Ammon's horn (tissue), 1 donor: ENCODE data around the gene NBAS.

ENCODE experiments used
- DNase-seq: peaks from one replicate; pipeline ENCODE4 v3.0.0-alpha.2; 2016; ENCODE audit warnings: low spot score

The NBAS gene

DNA sequence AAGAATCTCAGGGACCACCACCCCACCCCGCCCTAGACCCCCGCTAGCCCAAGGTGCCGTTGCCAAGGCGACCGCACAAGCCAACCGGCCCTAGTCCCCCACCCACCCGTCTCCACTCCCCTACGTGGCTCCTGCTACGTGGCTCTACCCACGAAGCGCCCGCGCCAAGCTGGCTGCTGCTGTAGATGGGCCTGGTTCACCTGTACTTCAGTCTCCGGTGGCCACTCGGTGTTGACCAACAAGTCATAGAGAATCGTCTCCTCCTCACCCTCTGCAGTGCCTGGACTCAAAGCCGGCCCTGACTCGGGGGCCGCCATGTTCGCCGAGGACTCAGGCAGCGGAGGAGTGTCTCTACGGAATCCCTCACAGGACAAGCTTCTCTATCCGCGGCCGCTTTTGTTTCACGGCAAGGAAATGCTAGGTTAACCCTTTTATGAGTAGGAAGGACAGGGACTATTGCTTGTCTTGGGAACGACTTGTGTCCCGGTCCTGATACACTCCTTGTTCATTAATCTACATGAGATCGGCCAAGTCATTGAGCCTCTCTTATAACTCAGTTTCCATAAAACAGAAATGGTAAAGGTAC lies at the start of gene NBAS:
NBAS (minus strand) TSS at position 347 of the 586 bp plus-strand sequence; CDS start at position 317, 30 bp downstream.
- DNase-seq = peak; percentile 89

DNA sequence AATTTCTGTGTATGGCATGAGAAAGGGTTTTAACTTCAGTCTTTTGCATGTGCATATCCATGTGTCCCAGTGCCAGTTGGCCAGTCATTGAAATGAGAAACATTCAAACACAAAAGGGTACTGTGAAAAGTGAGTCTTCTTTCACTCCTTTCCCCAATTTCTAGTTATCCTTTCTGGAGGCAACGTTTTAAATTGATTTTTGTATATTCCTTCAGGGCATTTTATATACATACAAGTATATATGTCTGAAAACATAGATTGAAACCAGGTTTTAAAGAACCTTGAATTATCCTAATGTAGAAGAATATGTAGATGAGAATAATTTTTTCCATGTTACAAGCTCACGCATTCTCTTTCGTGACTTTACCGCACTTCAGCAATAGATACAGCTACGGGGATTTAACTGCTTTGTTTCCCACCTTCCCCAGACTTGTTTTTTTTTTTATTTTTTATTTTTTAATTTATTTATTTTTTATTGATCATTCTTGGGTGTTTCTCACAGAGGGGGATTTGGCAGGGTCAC lies 49.4 kb upstream of the NBAS start:
- no peak for DNase-seq

DNA sequence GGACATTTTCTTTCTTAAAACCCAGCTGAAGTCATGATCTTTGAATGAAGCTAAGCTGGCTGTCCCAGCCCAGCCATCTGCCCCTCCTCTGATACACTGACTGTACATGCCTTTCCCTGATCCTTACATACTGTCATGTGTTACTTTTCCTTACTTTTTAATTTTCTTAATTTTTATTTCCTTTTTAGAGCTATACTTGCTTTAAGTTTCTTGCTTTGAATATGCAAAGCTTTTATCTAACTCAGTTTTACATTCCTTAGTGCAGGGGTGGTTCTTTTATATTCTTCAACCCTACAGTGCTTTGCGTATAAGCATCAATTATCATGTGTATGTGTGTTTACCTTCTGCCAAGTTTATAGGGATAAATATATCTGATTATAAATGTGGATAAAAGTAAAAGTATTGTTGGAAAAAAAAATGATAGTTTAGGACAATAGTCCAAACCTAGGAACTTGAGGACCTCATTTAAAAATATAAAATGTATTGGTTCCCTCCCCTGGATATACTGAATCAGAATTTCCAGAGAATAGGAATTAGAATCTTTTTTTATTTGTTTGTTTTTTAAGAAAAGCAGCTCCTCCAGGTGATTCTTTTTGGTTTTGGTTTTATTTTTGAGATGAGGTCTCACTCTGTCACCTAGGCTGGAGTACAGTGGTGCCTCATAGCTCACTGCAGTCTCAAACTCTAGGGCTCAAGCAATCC lies 48.4 kb upstream of the NBAS start:
- DNase-seq = no peak

DNA sequence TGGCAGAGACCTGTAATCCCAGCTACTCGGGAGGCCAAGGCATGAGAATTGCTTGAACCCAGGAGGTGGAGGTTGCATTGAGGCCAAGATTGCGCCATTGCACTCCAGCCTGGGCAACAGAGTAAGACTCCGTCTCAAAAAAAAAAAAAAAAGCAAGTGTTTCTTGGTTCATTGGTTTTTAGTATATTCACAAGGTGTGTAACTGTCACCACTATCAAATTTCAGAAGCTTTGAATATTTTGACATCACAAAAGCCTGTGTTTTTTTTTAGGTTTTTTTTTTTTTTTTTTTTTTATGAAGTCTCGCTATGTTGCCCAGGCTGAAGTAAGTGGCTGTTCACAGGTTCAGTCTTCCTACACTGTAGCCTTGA lies 47.2 kb upstream of the NBAS start:
- no peak for DNase-seq

DNA sequence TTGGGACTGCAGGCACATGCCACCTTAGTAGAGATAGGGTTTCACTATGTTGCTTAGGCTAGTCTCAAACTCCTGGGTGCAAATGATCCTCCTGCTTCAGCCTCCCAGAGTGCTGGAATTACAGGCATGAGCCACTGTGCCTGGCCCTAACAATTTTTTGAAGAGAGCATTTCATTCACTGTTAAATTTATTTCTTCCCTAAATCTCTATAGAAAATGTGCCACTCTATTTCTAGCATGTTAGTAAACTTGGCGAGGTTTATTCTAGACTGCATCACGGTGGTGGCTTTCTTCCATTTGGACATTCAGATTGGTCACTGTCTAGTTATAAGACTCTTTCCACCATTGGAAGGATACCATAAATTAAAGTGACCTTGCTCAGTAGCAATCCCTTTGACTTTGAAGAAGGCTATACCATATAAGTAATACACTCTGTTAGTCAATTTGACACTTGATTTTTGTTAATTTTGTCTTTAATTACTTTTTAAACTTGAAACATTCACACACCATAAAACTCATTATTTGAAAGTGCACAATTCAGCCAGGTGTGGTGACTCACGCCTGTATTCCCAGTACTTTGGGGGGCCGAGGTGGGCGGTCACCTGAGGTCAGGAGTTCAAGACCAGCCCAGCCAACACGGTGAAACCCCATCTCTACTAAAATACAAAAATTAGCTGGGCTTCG lies 46.7 kb upstream of the NBAS start:
- no peak for DNase-seq

DNA sequence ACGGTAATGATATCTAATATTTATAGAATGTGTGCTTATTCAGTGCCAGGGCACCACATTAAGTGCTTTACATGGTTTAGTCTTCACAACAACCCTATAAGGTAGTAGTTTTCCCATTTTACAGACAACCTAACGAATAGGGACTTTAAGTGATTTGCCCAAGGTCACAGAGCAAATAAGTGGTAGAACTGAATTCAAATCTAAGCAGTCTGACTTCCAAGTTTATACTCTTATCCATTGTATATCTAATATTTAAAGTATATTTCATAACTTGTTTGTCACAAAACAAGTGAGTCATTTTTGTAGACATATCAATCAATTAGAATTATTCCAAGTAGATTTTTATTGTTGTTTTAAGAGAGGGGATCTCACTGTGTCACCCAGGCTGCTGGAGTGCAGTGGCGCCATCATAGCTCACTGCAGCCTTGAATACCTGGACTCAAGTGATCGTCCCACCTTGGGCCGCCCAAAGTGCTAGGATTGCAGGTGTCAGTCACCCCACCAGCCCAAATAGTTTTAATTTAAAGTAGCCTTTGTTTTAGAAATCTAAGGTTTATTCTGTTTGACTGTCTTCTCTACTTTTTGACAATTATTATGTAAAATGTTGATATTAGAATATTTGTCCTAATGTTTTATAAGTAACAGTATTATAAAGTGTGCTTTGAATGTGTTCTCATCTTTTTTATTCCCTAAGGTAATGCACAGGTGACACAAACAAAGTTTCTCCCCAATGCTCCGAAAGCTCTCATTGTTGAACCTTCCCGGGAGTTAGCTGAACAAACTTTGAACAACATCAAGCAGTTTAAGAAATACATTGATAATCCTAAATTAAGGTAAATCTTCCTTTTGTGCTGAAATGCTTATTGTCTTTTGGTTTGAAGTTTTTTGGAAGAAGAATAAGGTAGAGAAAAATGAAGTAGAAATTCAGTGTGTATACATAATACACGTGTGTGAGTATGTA lies 45.6 kb upstream of the NBAS start:
- no peak for DNase-seq

DNA sequence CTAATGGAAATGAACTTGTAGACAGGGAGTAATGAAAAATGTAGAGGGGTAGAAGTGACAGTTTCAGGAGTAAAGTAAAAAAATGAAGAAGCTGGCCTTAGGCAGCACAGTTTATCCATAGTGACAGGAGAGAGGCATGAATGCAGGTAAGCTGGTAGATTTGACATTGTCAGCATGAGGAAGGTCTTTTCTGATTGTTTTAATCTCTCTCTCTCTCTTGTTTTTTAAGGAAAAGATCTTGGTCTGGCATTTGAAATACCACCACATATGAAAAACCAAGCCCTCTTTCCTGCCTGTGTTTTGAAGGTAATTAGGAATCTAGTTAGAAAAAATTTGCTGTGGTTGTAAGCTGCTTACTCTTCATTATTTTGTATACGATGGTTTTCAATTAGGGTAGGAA lies 44.6 kb upstream of the NBAS start:
- no peak for DNase-seq

DNA sequence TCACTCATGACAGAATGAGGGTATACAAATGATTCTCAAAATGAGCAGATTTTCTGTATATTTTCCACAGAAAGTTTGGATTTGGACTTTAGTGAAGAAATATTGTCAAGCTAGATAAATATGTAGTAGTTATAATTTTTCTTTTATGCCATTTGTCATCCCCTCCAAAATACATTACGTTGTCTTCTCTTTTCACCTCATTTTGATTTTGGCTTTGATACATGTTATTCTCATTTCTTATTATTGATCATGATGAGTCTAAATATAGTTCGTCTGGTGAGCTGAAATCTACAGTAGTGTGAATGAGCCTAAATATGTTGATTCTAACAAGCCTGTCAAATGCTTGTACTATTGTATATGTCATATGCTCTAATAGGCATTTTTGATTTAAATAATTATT lies 42.8 kb upstream of the NBAS start:
- DNase-seq = no peak

DNA sequence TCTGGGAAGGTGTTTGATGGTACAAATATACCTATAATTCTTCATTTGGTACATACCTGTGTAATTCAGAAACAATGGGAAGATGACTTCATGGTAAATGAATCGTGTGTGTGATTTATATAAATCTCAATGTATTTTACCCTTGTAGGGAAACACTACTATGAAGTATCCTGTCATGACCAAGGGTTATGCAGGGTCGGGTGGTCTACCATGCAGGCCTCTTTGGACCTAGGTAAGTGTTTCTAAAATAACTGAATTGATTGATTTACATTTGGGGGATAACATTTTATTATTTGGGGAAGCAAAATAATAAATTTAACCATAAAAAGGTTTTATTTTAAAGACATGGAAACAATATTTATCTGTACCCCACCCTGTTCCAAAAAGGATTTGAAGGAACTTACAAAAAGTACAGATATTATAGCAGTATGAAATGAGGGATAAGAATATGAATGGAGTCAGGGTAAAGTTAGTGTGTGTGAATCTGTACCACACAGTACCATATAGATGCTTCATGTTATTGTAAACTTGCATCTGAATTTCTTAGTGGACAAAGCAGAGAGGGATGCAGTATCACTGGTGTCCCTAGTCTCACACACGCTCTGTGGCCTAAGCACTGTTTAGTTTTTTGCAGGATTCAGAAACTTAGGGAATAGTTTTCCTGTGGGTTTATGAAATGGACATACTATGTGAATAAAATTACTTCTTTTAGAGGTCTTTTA lies 42.1 kb upstream of the NBAS start:
- DNase-seq = no peak

DNA sequence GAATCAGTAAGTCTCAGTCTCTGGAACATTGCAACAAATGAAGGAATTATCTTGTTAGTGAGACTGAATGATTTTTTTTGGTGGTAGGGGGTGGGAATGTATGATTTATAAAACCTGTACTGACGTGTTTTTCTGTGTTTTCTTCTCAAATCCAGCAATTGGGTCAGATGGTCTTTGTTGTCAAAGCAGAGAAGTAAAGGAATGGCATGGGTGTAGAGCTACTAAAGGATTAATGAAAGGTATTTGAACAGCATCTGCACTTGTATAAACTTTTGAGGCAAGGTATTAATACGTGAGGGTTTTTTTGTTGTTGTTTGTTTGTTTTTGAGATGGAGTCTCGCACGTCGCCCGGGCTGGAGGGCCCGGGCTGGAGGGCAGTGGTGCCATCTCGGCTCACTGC lies 41.3 kb upstream of the NBAS start:
- DNase-seq = no peak

DNA sequence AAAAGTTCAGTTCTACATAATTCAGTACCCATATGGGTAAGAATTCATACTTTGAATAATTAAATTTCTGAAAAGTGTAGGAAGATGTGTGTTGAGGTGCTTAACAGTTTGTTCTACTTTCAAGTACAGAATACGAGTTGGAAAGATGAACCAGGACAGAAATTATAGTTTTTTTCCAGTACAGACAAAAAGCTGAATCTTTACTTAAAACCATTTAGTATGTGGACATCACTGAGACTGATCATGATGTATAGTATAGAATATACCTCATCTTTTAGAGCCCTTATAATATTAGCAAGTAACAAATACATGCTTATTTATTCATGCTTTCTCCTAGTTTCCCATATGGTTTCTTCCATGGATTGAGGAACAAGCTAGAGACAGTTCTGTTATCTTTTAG lies 40.5 kb upstream of the NBAS start:
- DNase-seq = no peak

DNA sequence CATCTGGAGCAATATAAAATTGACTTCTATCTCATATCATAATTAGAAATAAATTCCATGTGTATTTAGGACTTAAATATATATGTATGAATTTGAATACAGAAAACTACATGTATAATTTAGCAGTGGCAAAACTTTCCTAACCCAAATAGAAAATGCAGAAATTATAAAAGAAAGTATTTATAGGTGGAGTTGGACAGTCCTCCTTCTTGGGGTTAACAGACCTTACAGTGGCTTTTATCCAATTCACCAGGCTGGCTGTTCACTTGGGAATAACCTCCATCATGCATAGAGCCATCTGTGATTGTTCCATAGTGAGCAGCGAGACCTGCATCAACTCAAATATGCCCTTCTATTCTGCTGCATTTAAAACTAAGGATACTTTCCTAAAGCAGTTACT lies 38.9 kb upstream of the NBAS start:
- DNase-seq = no peak

DNA sequence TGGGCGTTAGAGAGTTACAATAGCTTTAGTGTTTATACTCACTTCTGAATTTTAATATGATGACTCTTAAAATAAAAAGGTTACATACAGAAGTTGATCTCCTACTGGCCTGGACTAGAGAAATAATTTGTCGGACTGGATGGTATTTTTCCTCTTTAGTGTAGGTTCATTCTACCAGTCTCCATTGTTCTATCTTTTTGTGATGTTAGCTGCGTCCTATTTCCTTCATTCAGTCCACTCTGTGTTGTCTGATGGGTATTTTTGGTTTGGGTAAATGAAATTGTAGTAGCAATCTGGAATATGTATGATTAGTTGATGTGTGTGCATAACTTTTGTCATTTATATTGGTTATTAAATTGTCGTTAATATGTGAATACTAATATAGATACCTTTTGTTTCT lies 35.8 kb upstream of the NBAS start:
- no peak for DNase-seq

DNA sequence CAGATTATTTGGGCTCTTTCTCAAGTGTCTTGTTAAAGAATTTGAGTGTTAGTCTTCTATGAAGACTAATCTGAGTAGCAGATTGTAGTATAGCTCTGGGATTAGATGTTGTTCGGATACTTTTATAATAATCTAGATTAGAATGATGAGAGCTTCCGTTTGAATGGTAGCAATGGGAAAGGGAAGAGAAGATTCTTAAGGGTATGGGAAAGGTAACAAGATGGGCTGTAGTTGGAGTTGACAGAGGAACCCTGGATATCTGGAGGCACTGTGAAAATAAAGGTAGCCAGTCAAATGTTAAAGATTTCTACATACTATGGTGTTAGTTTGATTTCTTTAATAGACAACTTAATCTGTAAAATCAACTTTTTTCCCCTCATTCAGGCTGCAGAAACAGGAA lies 35.2 kb upstream of the NBAS start:
- DNase-seq = no peak

DNA sequence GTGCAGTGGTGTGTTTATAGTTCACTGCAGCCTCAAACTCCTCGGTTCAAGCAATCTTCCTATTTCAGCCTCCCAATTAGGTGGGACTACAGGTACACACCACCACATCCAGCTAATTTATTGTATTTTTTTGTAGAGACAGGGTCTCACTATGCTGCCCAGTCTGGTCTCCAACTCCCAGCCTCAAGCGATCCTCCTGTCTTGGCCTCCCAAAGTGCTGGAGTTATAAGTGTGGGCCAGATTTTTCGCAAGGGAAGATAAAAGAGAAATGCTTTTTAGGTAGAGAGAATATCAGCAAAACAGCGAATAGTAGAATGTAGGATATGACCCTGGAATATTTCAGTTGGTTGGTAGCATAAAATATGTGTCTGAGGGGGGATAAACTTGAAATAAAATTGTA lies 34.8 kb upstream of the NBAS start:
- DNase-seq = no peak

DNA sequence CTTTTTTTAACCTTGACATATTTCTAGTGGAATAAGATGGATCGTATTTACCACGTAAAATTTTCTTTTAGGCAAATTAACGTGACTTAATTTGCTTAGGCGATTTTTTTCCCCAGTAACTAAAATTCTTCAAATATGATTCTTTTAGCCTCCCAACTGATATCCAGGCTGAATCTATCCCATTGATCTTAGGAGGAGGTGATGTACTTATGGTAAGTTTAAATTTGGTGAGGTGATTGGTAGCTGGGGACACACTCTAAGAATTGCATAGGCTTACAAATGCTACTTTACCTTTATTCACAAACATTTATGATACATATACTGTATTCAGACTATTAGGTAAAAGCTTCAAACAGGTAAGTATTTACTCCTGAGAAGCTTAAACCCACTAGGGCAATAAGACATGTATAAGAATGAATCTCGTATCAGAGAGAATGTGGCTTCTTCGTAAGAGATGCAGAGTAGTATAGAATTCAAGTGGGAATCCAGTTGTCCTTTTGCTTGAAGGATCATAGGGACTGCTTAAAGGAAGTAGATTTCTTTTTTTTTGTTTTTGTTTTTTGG lies 34.3 kb upstream of the NBAS start:
- DNase-seq = no peak

DNA sequence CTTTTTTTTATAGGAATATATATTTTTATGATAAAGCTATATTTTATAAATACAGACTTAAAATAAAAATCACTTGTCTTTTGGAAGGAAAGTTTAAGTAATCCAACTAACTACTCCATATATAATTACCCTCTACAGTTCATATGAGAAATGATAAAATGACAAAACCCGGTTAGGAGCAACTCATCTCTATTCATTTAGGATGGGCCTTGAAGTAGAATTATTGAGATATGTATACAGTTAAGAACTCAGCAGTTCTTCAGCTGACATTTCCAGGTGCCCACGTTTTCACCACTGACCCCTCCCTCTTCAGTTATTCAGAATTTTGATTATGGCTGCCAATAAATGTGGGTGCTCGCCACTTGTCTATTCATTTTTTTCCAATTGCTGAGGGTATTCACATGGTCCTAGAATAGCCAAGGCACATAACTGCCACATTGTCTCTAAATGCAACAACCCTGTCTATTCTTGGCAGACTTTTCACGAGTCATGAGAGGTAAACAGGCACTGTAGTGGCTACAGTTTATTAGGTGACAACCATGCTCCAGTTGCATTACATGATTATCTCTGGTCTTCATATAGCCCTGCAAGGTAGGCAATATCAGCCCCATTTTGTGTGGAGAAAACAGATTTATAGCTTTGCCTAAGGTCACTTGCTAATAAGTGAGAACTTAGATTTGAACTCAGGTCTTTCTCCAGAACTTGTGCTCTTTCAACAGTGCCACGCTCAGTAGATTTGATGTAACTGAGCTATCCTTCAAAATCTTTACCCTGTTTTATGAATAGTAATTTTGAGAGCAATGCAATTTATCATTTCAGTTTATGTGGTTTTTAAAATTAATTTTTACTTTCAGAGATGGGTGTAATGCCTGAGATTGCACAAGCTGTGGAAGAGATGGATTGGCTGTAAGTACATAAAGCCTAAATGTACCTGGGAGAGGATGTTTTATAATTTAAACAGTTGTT lies 33.4 kb upstream of the NBAS start:
- no peak for DNase-seq

DNA sequence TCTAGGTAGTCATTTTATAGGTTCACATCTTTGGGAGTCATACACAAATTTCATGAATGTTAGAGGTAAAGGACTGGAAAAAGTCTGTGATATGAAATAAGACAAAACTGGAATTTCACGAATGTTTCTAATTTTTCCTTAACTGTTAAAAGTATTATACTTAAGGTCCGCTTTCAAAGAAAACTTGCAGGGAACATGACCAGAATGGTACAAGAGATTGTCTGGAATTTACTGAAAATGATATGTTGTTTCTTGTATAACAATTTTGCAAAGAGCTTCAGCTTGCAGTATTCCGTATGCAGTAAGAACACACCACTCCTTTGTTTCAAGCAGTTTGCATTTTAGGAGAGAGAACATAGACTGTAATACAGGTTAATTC lies 32.2 kb upstream of the NBAS start:
- DNase-seq = no peak

DNA sequence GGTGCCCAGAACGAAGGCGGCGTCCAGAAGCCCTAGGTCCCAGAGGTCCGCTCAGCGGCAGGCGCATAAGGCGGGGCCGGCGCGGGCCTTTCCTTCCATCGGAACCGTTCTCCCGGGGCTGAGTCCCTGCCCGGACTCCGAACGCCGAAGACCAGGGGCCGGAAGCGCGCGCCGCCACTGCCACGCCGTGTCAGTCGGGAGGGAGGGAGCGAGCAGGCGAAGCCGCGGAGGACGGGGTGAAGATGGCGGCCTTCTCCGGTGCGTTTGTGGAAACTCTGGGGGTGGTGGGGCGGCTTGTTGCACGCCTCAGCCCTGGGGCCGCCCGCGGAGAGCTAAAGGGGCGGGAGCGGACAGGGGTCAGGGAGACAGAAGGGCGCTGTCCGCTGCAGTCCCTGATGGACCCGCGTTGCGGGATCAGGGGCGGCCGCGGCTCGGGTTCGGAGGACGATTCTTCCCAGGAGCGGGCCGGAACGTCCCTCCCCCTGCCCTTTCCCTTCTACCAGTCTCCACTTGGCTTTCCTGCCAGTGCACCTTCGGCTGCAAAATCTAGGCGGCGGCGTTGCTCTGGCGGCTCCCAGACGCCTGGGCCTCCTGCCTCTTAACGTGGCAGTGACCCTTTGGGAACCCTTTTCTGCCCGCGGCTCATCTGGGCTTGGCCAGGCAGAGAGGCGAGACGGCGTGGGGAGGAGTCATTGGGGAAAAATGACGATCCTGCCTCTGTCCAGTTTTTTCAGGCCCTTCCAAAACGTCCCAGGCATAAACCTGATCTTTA lies 30.7 kb upstream of the NBAS start, which contains the start of gene DDX1:
DDX1 (plus strand) TSS at position 177 of the 772 bp plus-strand sequence; CDS start at position 243, 66 bp downstream.
- DNase-seq = peak; percentile 86
